HepG2 (cell line): ENCODE measurements around the gene CLDN3.

Experiments used
- ATF2 ChIP-seq: sonication (generic); formaldehyde crosslinking; IDR thresholded peaks from 2 replicates; pipeline ENCODE4 v1.4.0; 2020; ENCODE audit warnings: missing genetic modification reagents
- BORCS8-MEF2B ChIP-seq: sonication (generic); formaldehyde crosslinking; IDR thresholded peaks from 2 replicates; pipeline ENCODE4 v1.8.0; 2022; ENCODE audit warnings: mild to moderate bottlenecking, missing genetic modification reagents
- ETS1 ChIP-seq: sonication (generic); formaldehyde crosslinking; IDR thresholded peaks from 2 replicates; pipeline ENCODE4 v1.4.0; 2020; ENCODE audit warnings: missing genetic modification reagents
- KAT2B ChIP-seq: fragments of 150-350 bp; IDR thresholded peaks from 2 replicates; pipeline ENCODE4 v1.6.1; 2014; ENCODE audit warnings: low read depth, low read length, borderline replicate concordance
- MXD3 ChIP-seq: IDR thresholded peaks from 2 replicates; pipeline ENCODE4 v1.6.1; 2016; ENCODE audit warnings: mild to moderate bottlenecking, missing biosample characterization, missing genetic modification reagents
- MYC ChIP-seq: sonication (generic); formaldehyde crosslinking; IDR thresholded peaks from 2 replicates; pipeline ENCODE4 v1.9.0; 2021; ENCODE audit warnings: missing genetic modification reagents, borderline replicate concordance
- NFATC3 ChIP-seq: sonication (generic); formaldehyde crosslinking; IDR thresholded peaks from 2 replicates; pipeline ENCODE4 v1.5.1; 2020; ENCODE audit warnings: mild to moderate bottlenecking, missing genetic modification reagents
- PHF8 ChIP-seq: sonication (generic); formaldehyde crosslinking; IDR thresholded peaks from 2 replicates; pipeline ENCODE4 v1.5.0; 2020; ENCODE audit warnings: missing genetic modification reagents
- POLR2A ChIP-seq, 2 experiments: IDR thresholded peaks; 2 replicates each; pipeline ENCODE4 v1.6.1; 2011; ENCODE audit warnings: low read depth in 2 of 2, low read length in 2 of 2, mild to moderate bottlenecking in 1 of 2, moderate library complexity in 1 of 2; ENCODE audit not compliant: insufficient read depth in 1 of 2
- RFX1 ChIP-seq: fragments of 450-650 bp; IDR thresholded peaks from 2 replicates; pipeline ENCODE4 v1.6.1; 2017
- ZFP36 ChIP-seq: fragments of 150-350 bp; IDR thresholded peaks from 2 replicates; pipeline ENCODE4 v1.6.1; 2018; ENCODE audit warnings: borderline replicate concordance, low read length, low read depth; ENCODE audit not compliant: partially characterized antibody
- ZNF142 ChIP-seq: sonication (generic); formaldehyde crosslinking; IDR thresholded peaks from 2 replicates; pipeline ENCODE4 v1.4.0; 2020; ENCODE audit warnings: missing genetic modification reagents
- ZNF274 ChIP-seq: sonication (generic); formaldehyde crosslinking; IDR thresholded peaks from 2 replicates; pipeline ENCODE4 v1.5.1; 2020; ENCODE audit warnings: mild to moderate bottlenecking, missing genetic modification reagents
- ZNF292 ChIP-seq: sonication (generic); formaldehyde crosslinking; IDR thresholded peaks from 2 replicates; pipeline ENCODE4 v1.8.1; 2022; ENCODE audit warnings: mild to moderate bottlenecking, low read depth, missing genetic modification reagents, borderline replicate concordance

GRCh38 chr7:73740212-73740611 lies 29.9 kb downstream of the CLDN3 start:
- TF ChIP-seq MXD3 (CRISPR knock-in tag), result no peak
- no peak for TF ChIP-seq KAT2B
- TF ChIP-seq ZFP36, result no peak
- no peak for TF ChIP-seq POLR2A (IDR thresholded peaks at IDR 0.05; ENCODE audit: insufficient read depth in 1 of 2, low read depth in 2 of 2, low read length in 2 of 2)
- no peak for TF ChIP-seq NFATC3 (CRISPR knock-in tag)
- no peak for TF ChIP-seq ATF2 (CRISPR knock-in tag)
- no peak for TF ChIP-seq RFX1
- no peak for TF ChIP-seq ZNF274
- no peak for TF ChIP-seq BORCS8-MEF2B
- no peak for TF ChIP-seq PHF8 (CRISPR knock-in tag)
- no peak for TF ChIP-seq MYC (CRISPR knock-in tag)
- no peak for TF ChIP-seq ZNF292 (CRISPR knock-in tag)
- TF ChIP-seq ETS1, result no peak
- TF ChIP-seq ZNF142 (CRISPR knock-in tag), result no peak
